NT2/D1 (cell line): ENCODE data around the gene SNX4.

Experiments
- SUZ12 ChIP-seq: IDR thresholded peaks from 2 replicates; pipeline ENCODE4 v1.6.1; 2011; ENCODE audit not compliant: insufficient read length, insufficient read depth; ENCODE audit errors: extremely low read depth
- YY1 ChIP-seq: IDR thresholded peaks from 2 replicates; pipeline ENCODE4 v1.6.1; 2011; ENCODE audit not compliant: insufficient read length, insufficient read depth

DNA sequence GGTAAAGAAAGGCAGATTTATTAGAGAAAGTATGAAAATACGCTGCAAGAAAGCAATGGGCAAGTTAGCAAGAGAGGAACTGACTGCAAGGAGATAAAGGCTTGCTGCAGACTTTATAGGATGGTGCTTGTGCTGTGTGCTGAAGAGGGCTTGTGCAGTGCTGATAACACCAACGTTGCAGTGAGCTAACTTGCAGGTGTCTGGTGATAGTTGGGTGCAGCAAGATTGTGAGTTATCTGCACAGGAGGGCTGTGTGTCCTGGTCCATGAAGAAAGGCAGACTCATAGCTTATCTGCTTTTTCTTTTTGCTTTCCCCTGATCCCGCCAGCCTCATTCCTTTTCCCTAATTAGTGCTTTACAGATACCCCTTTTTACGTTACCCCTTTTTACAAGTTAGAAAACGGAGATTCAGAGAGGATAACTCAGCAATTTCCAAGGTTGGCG is 86.9 kb downstream of the SNX4 start:
- TF ChIP-seq YY1 (no peak), SUZ12 (no peak)
